ENCODE measurements around the gene PSORS1C2. TPM values are rescaled to one million over a fixed set of nuclear protein-coding genes. Genes with fewer than 3 reads are reported as not detected.

PSORS1C2 gene
- total RNA-seq, result not detected in 2 replicates

GRCh38 chr6:31138982-31139381 lies at the start of gene PSORS1C2:
TSS of gene PSORS1C2 (minus strand) at chr6:31139066. CDS start at chr6:31139026, 40 bp downstream.

GRCh38 chr6:31170600-31170881 lies 31.7 kb upstream of the PSORS1C2 start, which contains the start of gene POU5F1:
TSS of gene POU5F1 (minus strand) at chr6:31170682. CDS start at chr6:31170620, 62 bp downstream.

GRCh38 chr6:31158140-31158862 lies 19.4 kb upstream of the PSORS1C2 start, which contains the start of gene TCF19:
TSS of gene TCF19 (plus strand) at chr6:31158589. CDS start at chr6:31159470, 881 bp downstream.

DNA sequence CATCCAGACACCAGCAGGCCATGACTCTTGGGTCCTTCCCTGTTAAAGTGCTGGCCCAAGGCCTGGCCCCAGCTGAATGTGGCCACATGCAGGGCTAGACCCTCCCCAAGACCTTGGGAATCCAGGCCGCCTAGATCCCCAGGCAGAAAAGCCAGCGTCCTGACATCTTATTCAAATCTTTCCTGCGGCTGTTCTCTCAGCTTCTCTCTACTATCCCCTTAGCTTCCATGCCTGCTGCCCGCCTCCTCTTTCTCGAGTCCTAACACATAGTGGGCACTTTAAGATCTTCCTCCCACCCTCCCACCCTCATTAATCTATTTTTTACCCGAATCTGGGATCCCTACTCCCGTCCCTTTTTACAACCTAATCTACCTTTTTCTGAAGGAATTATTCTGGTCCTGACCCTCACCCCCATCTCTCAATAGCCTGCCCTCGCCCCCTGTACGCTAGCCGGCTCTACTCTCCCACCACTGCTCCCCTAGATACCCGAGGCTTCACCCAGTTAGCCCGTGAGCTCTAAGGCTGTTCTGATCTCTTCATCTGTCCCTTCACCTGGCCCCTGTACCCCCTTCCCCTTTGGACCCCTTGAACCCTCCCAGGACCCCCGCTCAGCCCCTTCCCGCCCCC lies 18.8 kb upstream of the PSORS1C2 start, which contains the start of gene CCHCR1:
TSS of gene CCHCR1 (minus strand) at position 290 of the 627 bp plus-strand sequence. CDS start at position 88, 202 bp downstream.

DNA sequence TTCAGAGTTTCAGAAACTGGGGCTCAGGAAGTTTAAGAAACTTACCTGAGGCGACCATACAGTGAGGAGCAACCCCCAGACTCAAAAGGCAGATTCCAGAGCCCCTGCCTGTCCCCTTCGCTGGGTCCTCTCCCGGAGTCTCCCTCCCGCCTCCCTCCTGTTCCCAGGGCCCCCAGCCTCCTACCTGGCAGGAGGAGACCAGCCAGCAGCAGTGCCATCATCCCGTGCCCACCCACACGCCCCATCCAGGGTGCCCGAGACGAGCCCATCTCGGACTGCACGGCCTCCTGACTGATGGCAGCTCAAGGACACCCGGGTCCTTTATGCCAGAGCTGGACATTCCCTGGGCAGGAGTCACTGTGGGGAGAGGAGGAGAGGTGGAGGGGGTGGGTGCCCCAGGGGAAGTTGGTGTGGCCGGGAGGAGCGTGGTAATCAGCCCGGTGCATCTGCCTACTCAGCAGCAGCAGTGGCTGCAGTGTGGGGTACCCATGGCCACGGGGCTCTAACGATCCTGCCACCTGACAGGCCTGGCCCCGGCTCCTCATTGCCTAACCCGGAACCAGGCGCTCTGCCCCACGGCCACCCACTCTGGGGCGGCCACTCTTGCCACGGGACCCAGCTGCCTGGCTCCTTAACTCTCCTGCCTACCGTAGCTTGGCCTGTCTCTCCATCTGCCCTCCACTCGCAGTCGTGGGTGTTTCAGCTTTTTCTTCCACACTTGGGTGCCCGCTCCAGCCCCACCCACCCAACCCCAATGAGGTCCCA lies 18.5 kb downstream of the PSORS1C2 start, which contains the start of gene CDSN:
TSS of gene CDSN (minus strand) at position 296 of the 765 bp plus-strand sequence. CDS start at position 269, 27 bp downstream.

GRCh38 chr6:31114541-31114878 lies 24.4 kb downstream of the PSORS1C2 start, which contains the start of gene PSORS1C1:
TSS of gene PSORS1C1 (plus strand) at chr6:31114800. CDS start at chr6:31129633, 14,833 bp downstream.

GRCh38 chr6:31112478-31112877 lies 26.4 kb downstream of the PSORS1C2 start, which contains the start of gene C6orf15:
TSS of gene C6orf15 (minus strand) at chr6:31112575. CDS start at chr6:31112555, 20 bp downstream.

Other genes with a start within 250 kb of the PSORS1C2 start
- 10.4 and 12.7 TPM in 2 replicates for gene GTF2H4, start 230.9 kb downstream of the PSORS1C2 start, total RNA-seq
- 9.6 and 11.0 TPM in 2 replicates for gene VARS2, start 224.8 kb downstream of the PSORS1C2 start, total RNA-seq
- gene SFTA2, start 206.9 kb downstream of the PSORS1C2 start, total RNA-seq, result not detected in 2 replicates
- not detected in 2 replicates for gene MUCL3, start 198.1 kb downstream of the PSORS1C2 start, total RNA-seq
- not detected in 2 replicates for gene MUC21, start 155.3 kb downstream of the PSORS1C2 start, total RNA-seq
- not detected in 2 replicates for gene MUC22, start 128.6 kb downstream of the PSORS1C2 start, total RNA-seq
- gene C6orf15, start 26.5 kb downstream of the PSORS1C2 start, total RNA-seq, result not detected in 2 replicates
- gene PSORS1C1, start 24.3 kb downstream of the PSORS1C2 start, total RNA-seq, result 3.7 and 4.0 TPM in 2 replicates
- under 0.01 TPM in 1 of 2 replicates, not detected in the other for gene CDSN, start 18.6 kb downstream of the PSORS1C2 start, total RNA-seq
- gene CCHCR1, start 18.7 kb upstream of the PSORS1C2 start, total RNA-seq, result 9.3 and 9.6 TPM in 2 replicates
- 4.4 and 8.8 TPM in 2 replicates for gene TCF19, start 19.5 kb upstream of the PSORS1C2 start, total RNA-seq
- gene POU5F1, start 31.6 kb upstream of the PSORS1C2 start, total RNA-seq, result not detected in 2 replicates
- 288 and 354 TPM in 2 replicates for gene HLA-C, start 133.0 kb upstream of the PSORS1C2 start, total RNA-seq
- gene HLA-B, start 218.1 kb upstream of the PSORS1C2 start, total RNA-seq, result 326 and 346 TPM in 2 replicates